Peyer's patch (tissue), 4 donors: Measurements from ENCODE around the gene PAGE4.

Source experiments
- CTCF ChIP-seq, 6 experiments: fragments of 450-650 bp in 4 of 6; fragments of 200-600 bp in 2 of 6; sonication (generic) in 1 of 6; IDR thresholded peaks; one replicate each; pipeline ENCODE4 v1.5.1; 2017 to 2019; ENCODE audit warnings: antibody characterized with exemption in 6 of 6, mild to moderate bottlenecking in 3 of 6, moderate library complexity in 1 of 6
- POLR2A ChIP-seq, 2 donors: fragments of 450-650 bp; IDR thresholded peaks; one replicate each; pipeline ENCODE4 v1.5.1; 2017; ENCODE audit warnings: antibody characterized with exemption in 2 of 2, mild to moderate bottlenecking in 2 of 2, moderate library complexity in 2 of 2

DNA sequence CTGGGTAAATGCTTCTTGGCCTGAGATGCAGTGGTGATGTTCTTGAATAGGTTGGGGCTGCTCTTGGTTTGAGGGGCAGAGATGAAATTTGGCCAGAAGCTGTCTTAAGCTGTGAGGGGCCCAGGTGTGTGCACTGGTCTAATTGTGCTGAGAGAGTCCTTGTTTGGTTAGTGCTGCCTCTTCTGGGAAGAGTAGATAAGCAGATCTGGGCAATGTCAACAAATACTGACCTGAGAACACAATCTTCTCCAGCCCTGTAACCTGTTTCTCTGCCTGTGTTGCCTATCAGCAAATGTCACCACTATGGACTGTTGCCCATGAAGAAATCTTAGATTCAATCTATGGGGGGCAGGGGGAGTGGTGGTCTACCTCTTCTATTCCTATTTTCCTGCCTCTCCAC, 33.0 kb downstream of the PAGE4 start:
- no peak for TF ChIP-seq CTCF (IDR thresholded peaks at IDR 0.05)
- no peak for TF ChIP-seq POLR2A (IDR thresholded peaks at IDR 0.05)
